ENCODE results near the gene LRRC75A.

- TF ChIP-seq CTCF (IDR thresholded peaks at IDR 0.05) (no peak), EZH2 (IDR thresholded peaks at IDR 0.05; ENCODE audit: borderline replicate concordance, insufficient read depth, low read depth, low read length, poor library complexity, severe bottlenecking) (no peak)
Observed at GRCh38 chr17:16430650-16431049, 61.3 kb downstream of the LRRC75A start.

Measured in B cell (primary cell).